HepG2 (cell line): ENCODE data around the gene NOTUM.

Source experiments
- CSRNP1 ChIP-seq: sonication (generic); formaldehyde crosslinking; IDR thresholded peaks from 2 replicates; pipeline ENCODE4 v1.8.1; 2023; ENCODE audit warnings: mild to moderate bottlenecking, missing genetic modification reagents
- CTCF ChIP-seq: sonication (generic); formaldehyde crosslinking; IDR thresholded peaks from 2 replicates; pipeline ENCODE4 v1.5.0; 2020; ENCODE audit warnings: mild to moderate bottlenecking, missing genetic modification reagents, moderate library complexity
- ESRRA ChIP-seq: sonication (generic); formaldehyde crosslinking; IDR thresholded peaks from 2 replicates; pipeline ENCODE4 v1.5.1; 2020; ENCODE audit warnings: mild to moderate bottlenecking, low read depth, missing genetic modification reagents
- MYC ChIP-seq: sonication (generic); formaldehyde crosslinking; IDR thresholded peaks from 2 replicates; pipeline ENCODE4 v1.9.0; 2021; ENCODE audit warnings: missing genetic modification reagents, borderline replicate concordance
- RBM39 ChIP-seq: fragments of 200-400 bp; formaldehyde crosslinking; IDR thresholded peaks from one replicate; pipeline ENCODE4 v1.6.1; 2018; ENCODE audit warnings: antibody characterized with exemption, mild to moderate bottlenecking, low read depth, low read length; ENCODE audit not compliant: poor library complexity, severe bottlenecking
- TAF1 ChIP-seq: sonication (generic); formaldehyde crosslinking; IDR thresholded peaks from 2 replicates; pipeline ENCODE4 v1.4.0; 2020; ENCODE audit warnings: missing genetic modification reagents
- TCF7L2 ChIP-seq: IDR thresholded peaks from 2 replicates; pipeline ENCODE4 v1.6.1; 2011; ENCODE audit warnings: mild to moderate bottlenecking, low read depth, low read length, moderate library complexity

GRCh38 chr17:82005701-82006348 is 44.8 kb upstream of the NOTUM start:
- TF ChIP-seq RBM39 (no peak), TAF1 (CRISPR knock-in tag) (no peak), TCF7L2 (no peak), CTCF (CRISPR knock-in tag) (0 out of 2 replicates have a peak, but pooled peaks have one; percentile 1), MYC (CRISPR knock-in tag) (no peak), ESRRA (CRISPR knock-in tag) (no peak), CSRNP1 (CRISPR knock-in tag) (no peak)
